Fibroblast of villous mesenchyme (primary cell): ENCODE measurements around the gene ANGPTL8. TPM values are rescaled to one million over a fixed set of nuclear protein-coding genes. Genes with fewer than 3 reads are reported as not detected.

Experiments used
- DNase-seq: peaks from one replicate; pipeline ENCODE4 v3.0.0-alpha.2; 2010; ENCODE audit warnings: low read depth
- H3K4me3 ChIP-seq: 2 replicates; pipeline ENCODE4 v1.5.1; 2011; ENCODE audit warnings: low read depth, mild to moderate bottlenecking, low read length
- CTCF ChIP-seq: IDR thresholded peaks from 2 replicates; pipeline ENCODE4 v1.5.1; 2012; ENCODE audit warnings: low read depth, mild to moderate bottlenecking, low read length; ENCODE audit not compliant: insufficient read depth
- total RNA-seq: library from RNA; depleted of rRNA; stranded (reverse); fragments of >200 nt; gene quantifications from 2 replicates; pipeline ENCODE4 v1.2.3, GENCODE V29; 2012

ANGPTL8 gene
- total RNA-seq, 1 donor, result not detected

- peak; percentile 65 for DNase-seq
- H3K4me3 ChIP-seq, result peak overlapping the region; percentile 89
- no peak for TF ChIP-seq CTCF
Measured at GRCh38 chr19:11194656-11195558, 44.5 kb upstream of the ANGPTL8 start.

DNA sequence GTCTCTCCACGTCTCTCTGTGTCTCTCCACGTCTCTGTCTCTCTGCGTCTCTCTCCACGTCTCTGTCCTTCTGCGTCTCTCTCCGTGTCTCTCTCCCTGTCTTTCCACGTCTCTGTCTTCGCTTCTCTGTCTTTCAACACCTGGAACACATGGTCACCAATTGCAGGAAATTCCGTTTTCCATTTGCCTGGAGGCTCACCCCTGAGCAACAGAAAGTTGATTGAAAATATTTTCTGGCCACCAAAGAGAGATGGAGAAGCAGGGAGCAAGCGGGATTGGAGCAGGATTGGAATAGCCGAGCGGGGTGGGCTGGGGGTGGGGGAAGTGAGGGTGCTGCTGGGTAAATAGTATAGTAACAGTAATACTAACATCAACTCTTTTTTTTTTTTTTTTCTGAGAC is 43.7 kb upstream of the ANGPTL8 start:
- DNase-seq, result no peak
- TF ChIP-seq CTCF, result no peak
- peak overlapping the region; percentile 89 for H3K4me3 ChIP-seq

GRCh38 chr19:11196406-11197287 is 42.8 kb upstream of the ANGPTL8 start:
- peak overlapping the region; percentile 89 for H3K4me3 ChIP-seq
- no peak for TF ChIP-seq CTCF
- no peak for DNase-seq

- H3K4me3 ChIP-seq, result peak within 1 kb of the TSS; percentile 89
- peak; percentile 2 for TF ChIP-seq CTCF
- DNase-seq, result peak; percentile 81
Measured at GRCh38 chr19:11197291-11198174, 41.9 kb upstream of the ANGPTL8 start, which contains the start of gene KANK2. TSS of gene KANK2 (minus strand) at chr19:11197545. CDS start at chr19:11194511, 3,034 bp downstream.

GRCh38 chr19:11198175-11198534 is 41.3 kb upstream of the ANGPTL8 start:
- DNase-seq, result no peak
- no peak overlapping the region for H3K4me3 ChIP-seq

More at GRCh38 chr19:11198175-11198534, 41.3 kb upstream of the ANGPTL8 start:
- no peak for TF ChIP-seq CTCF
